Upper lobe of left lung (tissue), 6 donors: ENCODE measurements around the gene CRISP3. TPM values are rescaled to one million over a fixed set of nuclear protein-coding genes. Genes with fewer than 3 reads are reported as not detected.

Source experiments
- ATAC-seq, 2 donors: fragments of 200-7000 bp; cut with Tn5 transposase; one replicate each; pipeline ENCODE4 v1.9.1; 2022; ENCODE audit warnings: mild to moderate bottlenecking in 2 of 2, moderate library complexity in 2 of 2; ENCODE audit not compliant: low FRiP score in 2 of 2
- DNase-seq, 2 donors: peaks; one replicate each; pipeline ENCODE4 v3.0.0-alpha.2; 2019 to 2020
- H3K27ac ChIP-seq, 4 donors: fragments of 200-600 bp; sonication (generic); one replicate each; pipeline ENCODE4 v1.5.1; 2016 to 2019
- H3K27me3 ChIP-seq, 4 donors: fragments of 200-600 bp; sonication (generic); one replicate each; pipeline ENCODE4 v1.5.1; 2017 to 2019
- H3K36me3 ChIP-seq, 4 donors: fragments of 200-600 bp; sonication (generic); one replicate each; pipeline ENCODE4 v1.5.1; 2016 to 2019
- H3K4me1 ChIP-seq, 4 donors: fragments of 200-600 bp; sonication (generic); one replicate each; pipeline ENCODE4 v1.5.1; 2018 to 2019
- H3K4me3 ChIP-seq, 4 donors: fragments of 200-600 bp; sonication (generic); one replicate each; pipeline ENCODE4 v1.5.1; 2017 to 2019; ENCODE audit warnings: mild to moderate bottlenecking in 2 of 4, moderate library complexity in 1 of 4
- H3K9me3 ChIP-seq, 4 donors: fragments of 200-600 bp; sonication (generic); one replicate each; pipeline ENCODE4 v1.5.1; 2018 to 2019
- CTCF ChIP-seq, 6 experiments: fragments of 450-650 bp in 4 of 6; fragments of 200-600 bp in 2 of 6; sonication (generic) in 2 of 6; IDR thresholded peaks; one replicate each; pipeline ENCODE4 v1.5.1; 2016 to 2019; ENCODE audit warnings: antibody characterized with exemption in 6 of 6
- EP300 ChIP-seq, 4 donors: sonication (generic); formaldehyde crosslinking; IDR thresholded peaks; one replicate each; pipeline ENCODE4 v1.5.1; 2017; ENCODE audit warnings: antibody characterized with exemption in 4 of 4, control low read depth in 2 of 4
- POLR2A ChIP-seq, 4 donors: fragments of 450-650 bp; IDR thresholded peaks; one replicate each; pipeline ENCODE4 v1.5.1; 2016 to 2017; ENCODE audit warnings: antibody characterized with exemption in 4 of 4, mild to moderate bottlenecking in 2 of 4
- POLR2AphosphoS5 ChIP-seq, 2 donors: sonication (generic); formaldehyde crosslinking; IDR thresholded peaks; one replicate each; pipeline ENCODE4 v1.5.1; 2017; ENCODE audit warnings: antibody characterized with exemption in 2 of 2
- WGBS, 2 donors: methylation state at CpG; one replicate each; pipeline ENCODE4 v1.1.5; 2017 to 2018; 5-methylcytosine and 5-hydroxymethylcytosine counted together
- total RNA-seq, 6 donors: library from RNA; depleted of rRNA in 4 of 6; stranded (reverse); fragments of >200 nt in 4 of 6; gene quantifications; one replicate each; pipeline versions ENCODE4 v1.1.0 to v1.2.1, GENCODE V29; 2016 to 2021
- donor health status: DM: no; HTN: no; CAD: no; lungs with moderate emphysema.
- donor health status: DM: no; HTN: yes; CAD: no; lungs with severe emphysema.

CRISP3 gene
- total RNA-seq, 6 donors from 2014 or later = 0.20 to 1.4 (median 0.81) TPM; not detected in 1

GRCh38 chr6:49782293-49782692 is 38.1 kb upstream of the CRISP3 start:
- ATAC-seq = no peak

DNA sequence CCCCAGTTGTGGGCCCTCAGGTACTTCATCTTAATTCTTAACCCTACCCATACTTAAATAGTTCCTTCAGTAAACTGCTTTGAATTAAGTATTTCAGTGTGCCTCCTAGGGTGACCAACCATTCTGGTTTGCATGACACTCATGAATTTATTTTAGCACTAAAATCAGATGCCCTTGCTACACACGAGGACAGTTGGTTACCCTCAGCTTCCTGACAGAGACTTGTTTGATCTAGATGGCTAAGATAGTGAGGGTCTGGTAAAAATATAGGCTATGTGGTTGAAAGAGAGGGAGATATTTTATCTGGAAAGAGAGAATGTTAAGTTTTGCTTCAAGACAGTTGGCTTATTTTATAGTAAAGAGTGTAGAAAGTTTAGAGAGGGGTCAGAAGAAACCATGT is 32.3 kb upstream of the CRISP3 start:
- Histone ChIP-seq H3K27me3 (no peaks in the 10 kb centered on the region), H3K27ac (no peak overlapping the region), H3K4me1 (no peaks in the 10 kb centered on the region), H3K36me3 (no peaks in the 10 kb centered on the region), H3K9me3 (no peaks in the 10 kb centered on the region), H3K4me3 (no peak overlapping the region)
- ATAC-seq (no peak), DNase-seq (no peak)
- TF ChIP-seq POLR2AphosphoS5 (IDR thresholded peaks at IDR 0.05) = no peak
- TF ChIP-seq POLR2A (IDR thresholded peaks at IDR 0.05) = no peak
- 24 to 27% methylated on average over 1 of the region's 1 CpG for WGBS, 2 donors

More at GRCh38 chr6:49782293-49782692, 38.1 kb upstream of the CRISP3 start:
- WGBS, 2 donors = 69 to 76% methylated on average over 1 of the region's 1 CpG
- no peak overlapping the region for H3K4me3 ChIP-seq
- no peak for DNase-seq
- H3K27me3 ChIP-seq = no peaks in the 10 kb centered on the region
- TF ChIP-seq POLR2A (IDR thresholded peaks at IDR 0.05) = no peak
- TF ChIP-seq CTCF (IDR thresholded peaks at IDR 0.05) = no peak
- TF ChIP-seq POLR2AphosphoS5 (IDR thresholded peaks at IDR 0.05) = no peak
- no peak for TF ChIP-seq EP300 (IDR thresholded peaks at IDR 0.05)
- H3K36me3 ChIP-seq = no peaks in the 10 kb centered on the region
- H3K4me1 ChIP-seq = no peaks in the 10 kb centered on the region
- H3K27ac ChIP-seq = no peak overlapping the region
- no peaks in the 10 kb centered on the region for H3K9me3 ChIP-seq

- Histone ChIP-seq H3K4me1 (no peaks in the 10 kb centered on the region), H3K9me3 (no peaks in the 10 kb centered on the region), H3K36me3 (no peaks in the 10 kb centered on the region), H3K27me3 (no peaks in the 10 kb centered on the region), H3K4me3 (no peak overlapping the region), H3K27ac (no peak overlapping the region)
- ATAC-seq (no peak), DNase-seq (no peak)
- TF ChIP-seq POLR2A (IDR thresholded peaks at IDR 0.05) (no peak), CTCF (IDR thresholded peaks at IDR 0.05) (no peak)
Measured at GRCh38 chr6:49775043-49775442, 30.9 kb upstream of the CRISP3 start.

DNA sequence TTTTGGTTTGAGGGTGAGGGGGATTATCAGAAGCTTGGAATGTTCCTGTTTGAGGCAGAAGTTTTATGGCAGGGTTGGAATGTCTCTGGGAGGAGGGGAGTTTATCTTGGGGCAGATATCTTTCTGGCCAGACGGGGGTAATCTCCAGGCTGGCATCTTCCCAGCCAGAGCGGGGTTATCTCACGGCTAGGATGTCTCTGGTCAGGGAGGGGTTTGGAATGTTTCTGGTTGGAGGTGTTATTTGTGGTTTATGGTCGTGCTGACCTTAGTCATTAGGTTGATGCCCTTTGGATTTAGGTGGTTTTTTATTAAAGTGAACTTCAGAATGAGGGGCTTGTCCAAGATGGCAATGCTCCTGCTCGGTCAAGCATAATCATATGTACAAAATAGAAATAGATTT is 28.1 kb upstream of the CRISP3 start:
- TF ChIP-seq CTCF (IDR thresholded peaks at IDR 0.05) (no peak), EP300 (IDR thresholded peaks at IDR 0.05) (no peak), POLR2A (IDR thresholded peaks at IDR 0.05) (no peak), POLR2AphosphoS5 (IDR thresholded peaks at IDR 0.05) (no peak)
- Histone ChIP-seq H3K27ac (no peak overlapping the region), H3K36me3 (no peaks in the 10 kb centered on the region), H3K4me3 (no peak overlapping the region), H3K9me3 (no peaks in the 10 kb centered on the region), H3K4me1 (no peaks in the 10 kb centered on the region), H3K27me3 (no peaks in the 10 kb centered on the region)
- ATAC-seq (no peak), DNase-seq (no peak)
- 71 to 80% methylated on average over 5 of the region's 5 CpGs for WGBS, 2 donors

GRCh38 chr6:49766762-49767161 is 22.6 kb upstream of the CRISP3 start:
- ATAC-seq (no peak), DNase-seq (no peak)
- Histone ChIP-seq H3K27me3 (no peaks in the 10 kb centered on the region), H3K4me3 (no peak overlapping the region), H3K36me3 (no peaks in the 10 kb centered on the region), H3K27ac (no peak overlapping the region), H3K4me1 (no peaks in the 10 kb centered on the region), H3K9me3 (no peaks in the 10 kb centered on the region)
- 50 to 65% methylated on average over 2 of the region's 2 CpGs for WGBS, 2 donors
- TF ChIP-seq EP300 (IDR thresholded peaks at IDR 0.05) = no peak
- TF ChIP-seq POLR2A (IDR thresholded peaks at IDR 0.05) = no peak
- TF ChIP-seq POLR2AphosphoS5 (IDR thresholded peaks at IDR 0.05) = no peak
- no peak for TF ChIP-seq CTCF (IDR thresholded peaks at IDR 0.05)
